Stimulated activated naive CD4-positive, alpha-beta T cell (primary cell): ENCODE results near the gene IPPK.

Experiments
- DNase-seq, 6 experiments: peaks; one replicate each; lab custom pipeline; 2025; lab: John Stamatoyannopoulos, UW

IPPK gene, protein sequence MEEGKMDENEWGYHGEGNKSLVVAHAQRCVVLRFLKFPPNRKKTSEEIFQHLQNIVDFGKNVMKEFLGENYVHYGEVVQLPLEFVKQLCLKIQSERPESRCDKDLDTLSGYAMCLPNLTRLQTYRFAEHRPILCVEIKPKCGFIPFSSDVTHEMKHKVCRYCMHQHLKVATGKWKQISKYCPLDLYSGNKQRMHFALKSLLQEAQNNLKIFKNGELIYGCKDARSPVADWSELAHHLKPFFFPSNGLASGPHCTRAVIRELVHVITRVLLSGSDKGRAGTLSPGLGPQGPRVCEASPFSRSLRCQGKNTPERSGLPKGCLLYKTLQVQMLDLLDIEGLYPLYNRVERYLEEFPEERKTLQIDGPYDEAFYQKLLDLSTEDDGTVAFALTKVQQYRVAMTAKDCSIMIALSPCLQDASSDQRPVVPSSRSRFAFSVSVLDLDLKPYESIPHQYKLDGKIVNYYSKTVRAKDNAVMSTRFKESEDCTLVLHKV

DNA sequence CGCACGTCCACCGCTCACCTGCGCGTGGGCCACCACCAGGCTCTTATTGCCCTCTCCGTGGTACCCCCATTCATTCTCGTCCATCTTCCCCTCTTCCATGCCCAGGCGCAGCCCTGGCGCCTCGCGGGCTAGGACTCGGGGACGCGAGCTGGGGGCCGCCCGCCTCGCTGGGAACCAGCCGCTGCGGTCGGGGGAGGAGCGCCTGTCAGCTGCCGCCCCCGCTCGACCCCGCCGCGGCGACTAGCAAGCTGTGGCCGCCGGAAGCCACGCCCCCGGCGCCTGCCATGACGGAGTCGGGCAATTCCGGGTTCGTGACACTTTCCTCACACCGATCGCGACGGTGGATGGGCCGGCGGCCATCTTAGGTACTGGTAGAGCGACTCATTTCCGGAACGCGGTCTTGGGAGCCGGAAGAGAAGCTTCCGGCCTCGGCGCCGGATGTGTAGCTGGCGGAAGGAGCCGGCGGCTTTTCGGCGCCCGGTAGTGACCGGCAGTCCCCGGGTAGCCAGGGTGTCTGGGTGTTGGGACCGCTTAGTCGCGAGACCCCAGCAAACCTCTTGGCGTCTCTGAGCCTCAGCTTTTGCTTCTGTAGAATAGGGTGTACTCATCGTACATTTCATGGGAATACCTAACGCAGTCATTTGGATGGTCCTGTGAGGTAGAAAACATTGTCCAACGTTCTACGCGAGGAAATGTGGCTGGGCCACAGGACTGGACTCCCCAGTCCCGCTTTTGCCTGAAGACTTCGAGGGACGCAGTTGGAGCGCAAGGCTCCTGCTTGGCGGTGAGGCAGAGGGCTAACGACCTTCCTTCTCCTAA, at the start of gene IPPK:
Gene IPPK (minus strand): TSS at position 242 of the 819 bp plus-strand sequence. CDS start 143 bp downstream, at position 99.
- peak; percentile 91 to 96 (median 94) for DNase-seq

DNA sequence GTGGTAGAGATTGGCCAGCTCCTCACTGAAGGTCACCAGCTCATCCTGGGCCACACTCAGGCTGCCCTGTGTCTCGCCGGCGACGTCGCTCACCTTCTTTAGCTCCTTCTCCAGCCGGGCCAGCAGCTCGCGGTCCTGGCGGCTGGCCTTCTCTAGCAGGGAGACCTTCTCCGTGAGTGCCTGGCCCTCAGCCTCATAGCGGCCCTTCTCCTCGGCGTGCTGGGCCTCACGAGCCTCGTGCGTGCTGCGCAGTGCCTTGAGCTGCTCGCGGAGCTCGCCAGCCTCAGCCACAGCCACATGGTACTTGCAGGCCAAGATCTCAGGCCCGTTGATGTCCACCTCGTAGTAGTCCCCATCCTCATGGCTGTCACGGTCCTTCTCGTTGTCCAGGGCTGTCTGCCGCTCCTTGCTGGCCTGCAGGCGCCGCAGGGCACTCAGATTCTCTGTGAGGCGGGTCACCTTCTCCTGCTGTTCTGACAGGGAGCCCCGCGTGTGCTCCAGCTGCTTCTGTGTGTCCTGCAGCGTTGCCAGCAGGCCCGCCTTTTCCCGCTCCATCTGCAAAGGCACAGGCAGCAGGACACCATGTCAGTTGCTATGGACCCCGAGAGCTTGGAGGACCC, 49.2 kb upstream of the IPPK start:
- DNase-seq = no peak

DNA sequence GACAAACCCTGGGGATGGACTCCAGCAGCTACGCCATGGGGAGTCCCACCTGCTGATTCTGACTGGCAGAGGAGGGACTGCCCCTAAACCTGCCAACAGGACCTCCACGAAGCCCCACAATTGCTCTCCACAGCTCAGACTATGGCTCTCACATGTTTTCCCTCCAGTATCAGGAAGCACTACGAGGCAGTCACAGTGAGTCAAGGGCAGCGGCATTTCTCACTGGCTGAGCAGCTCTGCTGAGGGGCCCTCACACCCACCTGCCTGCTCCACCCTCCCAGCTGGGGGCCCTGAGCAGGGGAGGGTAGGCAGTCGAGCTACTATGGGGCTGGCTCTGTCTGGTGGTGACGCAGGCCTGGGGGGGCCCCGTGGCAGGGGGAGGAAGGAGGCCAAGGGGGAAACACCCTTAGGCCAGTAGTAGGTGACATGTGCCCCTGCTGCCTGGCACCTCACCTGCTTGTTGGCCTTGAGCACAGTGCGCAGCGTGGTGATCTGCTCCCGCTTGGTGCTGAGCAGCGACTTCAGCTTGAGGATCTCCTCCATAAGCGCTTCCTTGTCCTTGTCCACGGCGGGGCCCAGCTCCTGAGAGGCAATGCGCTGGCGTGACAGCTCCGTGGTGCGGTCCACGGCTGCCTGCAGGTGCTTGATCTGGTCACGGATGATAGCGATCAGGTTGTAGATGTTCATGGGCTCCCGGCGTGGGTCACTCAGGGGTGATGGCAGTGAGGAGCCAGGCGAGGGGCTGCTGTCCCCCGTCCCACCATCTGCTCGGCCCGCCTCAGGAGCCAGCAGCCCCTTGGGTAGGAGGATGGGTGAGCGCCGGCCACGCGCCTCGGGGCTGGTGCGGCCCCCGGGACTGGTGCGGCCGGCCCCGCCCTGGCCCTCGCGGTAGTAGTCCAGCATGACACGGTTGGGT, 48.4 kb upstream of the IPPK start:
- no peak for DNase-seq

DNA sequence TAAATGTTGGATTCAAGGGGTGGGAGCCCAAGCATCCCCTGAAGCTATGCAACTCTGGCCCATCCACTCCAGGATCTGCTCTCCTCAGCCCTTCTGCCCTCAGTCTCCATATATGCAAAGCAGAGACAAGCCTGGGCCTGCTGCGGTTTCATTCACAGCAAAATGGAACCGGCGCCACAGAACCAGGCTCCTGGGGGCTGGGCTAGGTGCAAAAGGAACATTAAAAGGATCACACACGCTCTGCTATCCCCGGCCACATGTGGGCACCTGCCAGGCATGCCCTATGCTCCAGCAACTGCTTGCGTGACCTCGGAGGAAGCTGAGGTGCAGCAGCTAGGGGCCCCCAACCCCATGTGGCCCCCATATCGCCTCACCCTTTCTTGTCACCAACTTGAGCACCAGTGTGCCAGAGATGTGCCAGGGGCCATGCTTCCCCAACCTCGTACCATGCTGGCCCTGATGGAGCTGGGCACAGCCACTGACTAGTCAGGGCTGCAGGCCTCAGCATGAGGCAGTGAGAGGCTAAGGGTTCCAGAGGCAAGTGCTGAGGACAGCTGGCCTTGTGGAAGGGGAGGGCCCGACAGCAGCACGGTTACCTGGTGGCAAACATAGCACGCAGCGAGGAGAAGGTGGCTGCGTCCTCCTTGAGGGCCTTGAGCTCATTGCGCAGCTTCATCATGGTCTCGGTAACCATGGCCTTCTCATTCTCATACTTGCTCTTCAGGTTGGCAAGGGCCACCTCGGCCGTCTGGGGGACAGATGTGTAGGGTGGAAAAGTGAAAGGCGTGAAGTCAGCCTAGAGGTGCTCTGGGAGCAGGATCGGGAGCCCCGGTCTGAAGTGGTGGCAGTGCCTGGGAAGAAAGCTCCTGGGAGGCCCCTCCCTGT, 47.5 kb upstream of the IPPK start:
- DNase-seq = no peak

DNA sequence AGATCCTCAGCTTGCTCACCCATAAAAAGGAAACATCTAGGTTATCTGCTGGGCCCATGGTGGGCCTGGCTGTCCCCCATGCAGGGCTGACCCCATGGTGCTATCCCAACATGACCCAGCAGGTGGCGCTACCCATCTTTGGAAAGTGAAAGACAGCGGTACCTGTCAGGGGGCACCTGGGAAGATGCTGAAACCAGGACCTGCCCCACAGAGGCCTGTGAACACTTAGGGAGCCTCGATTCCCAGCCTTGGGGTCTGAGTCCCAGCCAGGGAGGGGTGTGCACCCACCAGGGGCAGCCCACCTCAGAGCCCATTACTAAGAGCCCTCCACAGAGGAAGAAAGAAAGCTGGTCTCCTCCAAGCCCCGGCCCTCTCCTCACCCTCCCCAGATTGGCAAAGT, 46.6 kb upstream of the IPPK start:
- peak; percentile 42 to 85 (median 74) for DNase-seq

DNA sequence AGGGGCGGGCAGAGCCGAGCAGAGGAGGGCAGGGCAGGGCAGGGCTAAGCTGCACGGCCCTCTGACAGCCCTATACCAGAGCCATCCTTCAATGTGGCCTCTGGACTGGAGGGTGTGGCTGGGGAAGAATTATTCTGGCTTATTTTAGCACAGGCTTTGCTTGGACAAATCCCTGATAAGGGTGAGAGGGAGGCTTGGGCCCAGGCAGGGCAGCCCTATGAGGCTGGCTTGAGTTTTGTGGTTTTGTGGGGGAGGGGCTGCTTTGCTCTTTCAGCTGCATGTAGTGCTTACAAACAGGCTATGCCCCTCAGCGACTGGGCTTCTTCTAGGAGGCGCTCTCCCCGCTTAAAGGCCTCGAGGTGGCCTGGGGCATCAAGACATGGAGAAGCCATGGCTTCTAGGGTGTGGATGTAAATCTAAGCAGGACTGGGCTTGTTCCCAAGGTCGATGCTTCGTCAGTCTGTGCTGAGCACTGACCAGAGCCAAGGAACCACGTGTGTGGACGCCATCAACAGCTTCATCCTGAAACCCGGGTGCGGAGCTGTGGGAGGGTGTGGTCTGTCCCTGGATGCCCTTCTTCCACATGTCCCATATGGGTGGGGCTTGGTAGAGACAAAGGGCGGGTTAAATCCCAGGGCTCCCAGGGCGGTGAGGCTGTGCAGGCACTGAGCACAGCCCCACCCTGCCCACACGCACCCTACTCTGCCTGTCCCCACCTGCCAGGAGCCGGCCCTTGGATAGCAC, 45.7 kb upstream of the IPPK start:
- DNase-seq = no peak

DNA sequence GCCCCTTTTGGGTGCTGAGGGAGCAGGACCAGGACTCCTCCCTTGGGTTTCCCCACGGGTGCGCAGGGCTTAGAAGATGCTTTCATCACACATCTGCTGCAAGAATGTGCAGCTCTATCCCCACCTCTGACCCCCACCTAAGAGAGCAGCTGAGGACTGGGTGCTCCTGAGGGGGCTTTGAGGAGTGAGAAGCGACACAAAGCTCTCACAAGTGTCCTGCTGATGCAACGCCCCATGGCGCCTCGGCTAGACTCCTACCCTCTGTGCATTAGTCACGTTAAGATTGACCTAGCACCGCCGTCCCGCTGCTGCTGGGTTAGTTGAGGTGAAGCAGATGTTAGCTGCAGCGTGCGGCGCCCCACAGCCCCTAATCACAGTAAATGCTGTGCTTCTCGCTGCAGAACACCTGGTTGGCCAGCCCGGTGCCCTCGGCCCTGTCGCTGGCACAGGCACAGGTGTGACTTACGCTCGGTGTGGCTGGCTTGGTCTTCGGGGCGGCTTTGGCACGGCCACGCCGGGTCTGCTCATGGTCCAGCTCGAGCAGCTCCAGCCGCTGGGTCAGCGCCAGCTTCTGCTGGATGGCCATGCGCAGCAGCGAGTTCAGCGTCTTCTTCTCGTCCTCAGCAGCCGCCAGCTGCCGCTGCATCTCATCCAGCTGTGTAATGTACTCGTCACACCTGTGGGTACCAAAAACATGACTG, 45.0 kb upstream of the IPPK start:
- DNase-seq = no peak

DNA sequence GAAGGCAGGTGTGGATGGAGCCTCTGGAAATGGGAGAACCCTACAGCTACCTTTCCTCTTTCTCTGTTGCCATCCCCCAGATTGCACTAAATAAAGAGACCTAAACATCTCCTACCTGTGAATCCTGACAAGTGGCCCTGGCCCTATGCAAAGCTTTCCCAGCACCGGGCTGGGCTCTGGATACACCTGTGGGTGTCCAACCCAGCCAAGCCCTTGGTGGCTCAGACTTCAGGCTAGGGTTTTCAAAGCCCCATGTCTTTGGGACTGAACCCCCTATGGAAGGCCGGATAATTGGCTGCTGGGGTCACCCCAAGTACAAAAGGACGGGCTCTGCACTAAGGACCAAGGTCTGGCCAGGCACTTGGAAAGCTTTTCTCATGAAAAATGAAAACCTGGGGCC, 44.1 kb upstream of the IPPK start:
- no peak for DNase-seq

DNA sequence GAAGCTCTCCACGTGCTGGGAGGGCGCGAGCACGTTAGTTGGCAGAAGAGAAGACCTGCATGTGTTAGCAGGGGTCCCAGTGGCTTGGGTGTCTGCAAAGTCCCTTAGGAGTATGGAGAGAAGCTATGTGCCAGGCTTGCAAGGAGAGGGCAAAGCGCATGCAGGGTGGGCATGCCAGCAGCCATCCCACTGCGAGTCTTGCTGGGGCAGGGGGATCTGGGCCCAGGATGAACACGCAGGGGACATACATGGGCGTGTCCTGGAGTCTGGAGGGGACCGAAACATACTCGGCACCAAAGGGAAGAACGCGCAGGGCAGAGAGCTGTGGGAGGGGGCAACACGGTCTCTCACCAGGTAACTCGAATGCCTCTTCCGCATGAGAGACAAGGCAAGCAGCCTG, 43.6 kb upstream of the IPPK start:
- DNase-seq = no peak

DNA sequence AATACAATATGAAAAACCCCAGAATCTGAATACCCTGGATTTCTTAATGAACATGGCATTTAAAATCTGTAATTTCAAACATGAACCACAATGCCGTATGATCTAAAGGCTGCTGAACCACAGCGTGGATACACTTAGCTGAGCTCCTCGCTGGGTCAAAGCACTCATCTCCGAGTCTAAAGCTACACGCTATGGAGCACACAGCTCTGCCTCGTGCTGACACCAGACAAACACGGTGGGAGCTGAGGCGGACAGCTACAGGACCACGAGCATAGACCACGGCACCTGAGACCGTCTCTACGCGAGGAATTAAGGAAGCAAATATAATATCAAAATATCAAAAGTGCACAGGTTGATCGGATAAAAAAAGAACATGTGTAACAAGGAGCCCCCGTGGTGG, 42.8 kb upstream of the IPPK start:
- no peak for DNase-seq

DNA sequence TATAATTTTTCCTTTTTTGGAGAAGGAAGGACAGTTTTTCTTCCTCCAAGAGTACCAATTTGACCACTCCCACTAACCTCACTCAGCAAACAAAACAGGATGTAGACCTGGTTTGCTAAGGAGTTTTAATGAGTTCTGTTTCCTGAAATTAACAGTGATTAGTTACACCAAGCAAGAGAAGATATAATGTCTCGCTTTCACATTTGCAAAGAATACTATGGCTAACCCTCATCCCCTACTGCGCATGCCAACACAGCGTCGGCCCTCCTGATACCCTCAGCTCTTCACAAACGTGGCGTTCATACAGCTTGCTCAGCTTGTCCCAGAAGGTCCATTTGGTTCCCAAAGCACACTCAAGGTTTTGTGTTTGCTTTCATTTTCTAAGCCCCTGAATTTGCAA, 41.9 kb upstream of the IPPK start:
- DNase-seq = peak in 1 of 6 experiments; percentile 7

DNA sequence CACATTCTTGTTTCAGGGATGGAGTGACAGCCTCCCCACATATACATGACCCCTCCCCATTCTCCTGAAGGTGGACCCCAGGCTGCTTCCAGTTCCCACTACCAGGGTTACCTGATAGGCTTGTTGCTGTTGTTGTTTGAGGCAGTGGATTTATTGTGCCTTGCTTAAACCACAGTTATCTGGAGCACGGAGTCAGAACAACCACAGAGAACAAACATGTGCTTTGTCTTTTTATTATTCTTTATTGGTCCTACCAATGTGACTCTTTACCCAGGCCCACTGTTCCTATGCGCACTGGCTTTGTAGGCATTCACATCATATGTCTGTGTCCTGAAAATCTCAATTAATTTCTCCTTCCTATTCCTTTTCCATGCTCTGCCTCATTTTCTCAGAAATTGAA, 41.2 kb upstream of the IPPK start:
- no peak for DNase-seq

DNA sequence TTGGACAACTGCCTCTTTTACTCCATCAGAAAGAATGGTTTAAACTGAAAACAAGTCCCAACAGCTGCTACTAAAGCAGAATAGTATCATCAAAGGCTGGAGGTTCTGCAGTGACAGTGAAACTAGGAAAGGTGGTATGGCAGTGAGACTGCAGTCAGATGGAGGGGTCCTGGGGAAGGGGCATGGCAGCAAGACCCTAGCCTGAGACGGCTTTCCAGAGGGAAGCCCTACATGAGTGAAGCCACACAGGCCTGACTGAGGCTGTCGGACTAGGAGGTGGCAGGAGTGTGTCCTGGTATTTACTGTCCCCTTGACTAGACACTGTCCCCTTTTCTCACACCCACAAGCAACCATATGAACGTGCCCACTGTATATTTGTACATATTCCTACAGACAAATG, 40.4 kb upstream of the IPPK start:
- no peak for DNase-seq

DNA sequence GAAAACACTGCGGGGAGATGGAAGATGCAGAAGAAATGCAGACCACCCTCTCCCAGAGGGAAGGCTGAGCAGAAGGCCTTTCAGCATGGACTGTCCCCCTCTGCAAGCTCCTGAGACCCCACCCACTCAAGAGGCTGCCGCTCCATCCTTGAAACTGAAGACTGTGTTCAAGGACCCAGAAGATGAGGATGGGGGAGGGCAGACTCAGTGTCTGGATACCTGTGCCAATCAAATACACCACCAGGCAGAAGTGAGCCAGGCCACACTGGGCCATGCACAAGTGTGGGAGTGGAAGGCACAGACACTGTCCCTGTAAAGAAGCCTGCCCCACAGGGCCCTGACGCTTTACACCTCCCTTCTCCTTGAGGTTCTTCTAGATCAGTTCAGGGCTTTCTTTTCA, 40.0 kb upstream of the IPPK start:
- no peak for DNase-seq

DNA sequence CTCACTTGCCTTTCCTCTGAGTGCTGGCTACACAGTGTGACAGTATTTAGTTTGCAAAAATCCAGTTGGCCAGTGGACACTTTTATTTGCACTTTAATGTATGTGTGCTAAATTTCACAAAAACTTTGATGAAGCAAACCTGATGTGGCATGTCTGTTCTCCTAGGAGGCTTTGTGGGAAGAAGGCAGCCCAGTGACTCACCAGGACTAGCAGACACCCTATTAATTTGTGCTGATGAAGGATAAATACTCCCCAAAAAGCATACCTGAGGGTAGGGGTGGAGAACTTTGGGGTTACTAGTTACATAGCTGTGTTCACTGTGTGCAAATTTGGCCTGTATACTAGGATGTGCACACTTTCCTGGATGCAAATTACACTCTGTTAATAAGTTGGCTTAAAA, 39.3 kb upstream of the IPPK start:
- no peak for DNase-seq

DNA sequence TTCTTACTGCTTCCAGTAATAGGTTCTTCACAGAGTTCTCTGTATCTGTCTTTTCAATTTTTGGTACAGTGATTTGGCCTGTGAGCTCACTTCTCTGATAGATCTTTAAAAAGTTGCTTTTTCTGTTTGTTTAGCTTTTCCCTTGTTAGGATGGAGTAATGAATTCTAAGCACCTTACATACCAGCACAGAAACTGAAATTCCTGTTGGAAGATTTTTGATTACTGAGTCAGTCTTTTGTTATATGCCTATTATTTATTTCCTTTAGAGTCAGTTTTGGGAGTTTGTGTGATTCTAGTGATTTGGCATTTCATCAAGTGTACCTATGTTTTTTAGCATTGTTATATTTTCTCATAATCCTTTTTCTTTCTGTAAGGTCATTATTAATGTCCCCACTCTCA, 37.6 kb upstream of the IPPK start:
- no peak for DNase-seq

DNA sequence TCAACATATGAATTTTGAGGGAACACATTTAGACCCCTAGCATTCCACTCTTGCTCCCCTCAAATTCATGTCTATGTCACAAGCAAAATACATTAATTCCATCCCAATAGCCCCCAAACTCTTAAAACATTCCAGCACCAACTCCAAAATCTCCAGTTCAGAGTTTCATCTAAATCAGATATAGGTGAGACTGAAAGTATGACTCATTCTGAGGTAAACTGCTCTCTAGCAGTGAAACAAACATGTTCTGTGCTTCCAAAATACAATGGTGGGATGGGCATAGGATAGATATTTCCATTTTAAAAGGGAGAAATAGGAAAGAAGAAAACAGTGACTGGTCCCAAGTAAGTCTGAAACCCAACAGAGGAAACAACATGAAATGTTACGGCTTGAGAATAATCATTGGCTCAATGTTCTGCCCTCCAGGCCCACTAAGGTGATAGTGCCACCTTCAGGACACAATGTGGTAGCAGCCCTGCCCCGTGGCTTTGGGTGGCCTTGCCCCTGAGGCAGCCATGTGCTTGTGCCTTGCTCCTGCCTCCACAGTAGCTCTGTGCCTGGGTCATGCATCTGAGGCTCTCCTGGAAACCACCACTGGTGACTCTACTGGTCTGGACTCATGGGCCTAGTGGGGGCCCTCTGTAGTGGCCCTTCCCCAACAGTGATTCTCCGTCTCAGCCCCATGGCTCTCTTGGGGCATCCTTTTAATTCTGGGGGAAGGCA, 36.4 kb upstream of the IPPK start:
- peak in 1 of 6 experiments; percentile 4 for DNase-seq

DNA sequence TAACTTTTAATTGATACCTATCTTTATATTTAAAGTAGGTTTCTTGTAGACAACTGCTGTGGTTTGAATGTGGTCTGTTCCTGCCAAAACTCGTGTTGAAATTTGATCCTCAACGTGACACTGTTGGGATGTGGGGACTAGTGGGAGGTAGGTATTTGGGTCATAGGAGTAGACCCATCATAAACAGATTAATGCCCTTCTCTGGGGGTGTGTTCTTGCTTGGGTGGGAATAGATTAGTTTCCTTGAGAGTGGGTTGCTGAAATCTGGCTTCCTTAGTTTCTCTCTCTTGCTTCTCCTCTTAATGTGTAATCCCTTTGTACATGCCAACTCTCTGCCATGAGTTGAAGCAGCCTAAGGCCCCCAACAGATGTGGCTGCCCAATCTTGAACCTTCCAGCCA, 34.6 kb upstream of the IPPK start:
- no peak for DNase-seq

DNA sequence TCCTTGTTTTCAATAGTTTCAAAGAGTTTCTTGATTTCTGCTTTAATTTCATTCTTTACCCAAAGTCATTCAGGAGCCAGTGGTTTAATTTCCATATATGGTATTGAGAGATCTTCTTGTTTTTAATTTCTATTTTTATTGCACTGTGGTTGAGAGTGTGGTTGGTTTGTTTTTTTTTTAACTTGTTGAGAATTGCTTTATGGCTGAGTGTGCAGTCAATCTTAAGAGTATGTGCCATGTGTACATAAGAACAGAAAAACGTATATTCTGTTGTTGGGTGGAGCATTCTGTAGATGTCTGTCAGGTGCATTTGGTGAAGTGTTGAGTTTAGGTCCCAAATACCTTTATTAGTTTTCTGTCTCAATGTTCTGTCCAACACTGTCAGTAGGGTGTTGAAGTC, 26.7 kb upstream of the IPPK start:
- DNase-seq = no peak
